ENCODE results near the gene JAKMIP1. TPM values are rescaled to one million over a fixed set of nuclear protein-coding genes. Genes with fewer than 3 reads are reported as not detected.

The JAKMIP1 gene
- total RNA-seq, 2 experiments from 2014 or later: 5.6 to 6.3 TPM

- no peak for ATAC-seq
- Mint-ChIP-seq H3K27ac (no peak overlapping the region), H3K36me3 (ENCODE audit: low read depth) (no peaks in the 10 kb centered on the region), H3K4me3 (no peak overlapping the region), H3K27me3 (peaks cover 2% of the 10 kb centered on the region), H3K9me3 (peaks cover 10% of the 10 kb centered on the region), H3K4me1 (ENCODE audit: low read depth) (no peaks in the 10 kb centered on the region)
- DNase-seq: no peak
- CTCF ChIA-PET: interaction anchor here (2.2 kb wide), 1 partner anchor 11 kb away, joined by 11 read pairs; no protein-coding TSS in a partner anchor
- POLR2A ChIA-PET: interaction anchor here (0.8 kb wide), 1 partner anchor 15 kb away, joined by 3 read pairs; no protein-coding TSS in a partner anchor
- no peak for TF ChIP-seq CTCF (IDR thresholded peaks at IDR 0.05)
- intact Hi-C loops (cut with micrococcal nuclease): no loop called here
Observed at GRCh38 chr4:5988086-5988845, 212.1 kb downstream of the JAKMIP1 start.

- Mint-ChIP-seq H3K4me1 (ENCODE audit: low read depth) (no peaks in the 10 kb centered on the region), H3K27me3 (peaks cover 3% of the 10 kb centered on the region), H3K27ac (no peak overlapping the region), H3K36me3 (ENCODE audit: low read depth) (no peaks in the 10 kb centered on the region), H3K4me3 (no peak overlapping the region), H3K9me3 (peaks cover 10% of the 10 kb centered on the region)
- POLR2A ChIA-PET: no interaction called here
- no peak for TF ChIP-seq CTCF (IDR thresholded peaks at IDR 0.05)
- ATAC-seq: no peak
- intact Hi-C loops (cut with micrococcal nuclease): no loop called here
- CTCF ChIA-PET: interaction anchor here (2.2 kb wide), 1 partner anchor 13 kb away, joined by 8 read pairs; no protein-coding TSS in a partner anchor
- DNase-seq: no peak
Observed at GRCh38 chr4:5984843-5985242, 215.5 kb downstream of the JAKMIP1 start.

GRCh38 chr4:5982156-5982973 is 218.0 kb downstream of the JAKMIP1 start:
- Mint-ChIP-seq H3K4me3 (no peak overlapping the region), H3K27ac (no peak overlapping the region), H3K36me3 (ENCODE audit: low read depth) (no peaks in the 10 kb centered on the region), H3K27me3 (peaks cover 5% of the 10 kb centered on the region), H3K9me3 (peaks cover 10% of the 10 kb centered on the region), H3K4me1 (ENCODE audit: low read depth) (no peaks in the 10 kb centered on the region)
- no peak for TF ChIP-seq CTCF (IDR thresholded peaks at IDR 0.05)
- ATAC-seq (no peak), DNase-seq (no peak)
- ChIA-PET POLR2A (no interaction called here), CTCF (interaction anchor here (1.8 kb wide), 1 partner anchor 16 kb away, joined by 6 read pairs; no protein-coding TSS in a partner anchor)
- intact Hi-C loops (cut with micrococcal nuclease): no loop called here

- Mint-ChIP-seq H3K9me3 (peaks cover 10% of the 10 kb centered on the region), H3K27ac (no peak overlapping the region), H3K4me1 (ENCODE audit: low read depth) (no peaks in the 10 kb centered on the region), H3K4me3 (no peak overlapping the region), H3K36me3 (ENCODE audit: low read depth) (no peaks in the 10 kb centered on the region), H3K27me3 (peaks cover 5% of the 10 kb centered on the region)
- intact Hi-C loops (cut with micrococcal nuclease): no loop called here
- TF ChIP-seq CTCF (IDR thresholded peaks at IDR 0.05): no peak
- CTCF ChIA-PET: interaction anchor here (1.8 kb wide), 1 partner anchor 17 kb away, joined by 6 read pairs; no protein-coding TSS in a partner anchor
- POLR2A ChIA-PET: interaction anchor here (1.0 kb wide), 1 partner anchor 31 kb away, joined by 3 read pairs; no protein-coding TSS in a partner anchor
- DNase-seq (no peak), ATAC-seq (no peak)
Observed at GRCh38 chr4:5980436-5981155, 219.8 kb downstream of the JAKMIP1 start.
